ENCODE measurements around the gene MET.

Gene MET

DNA sequence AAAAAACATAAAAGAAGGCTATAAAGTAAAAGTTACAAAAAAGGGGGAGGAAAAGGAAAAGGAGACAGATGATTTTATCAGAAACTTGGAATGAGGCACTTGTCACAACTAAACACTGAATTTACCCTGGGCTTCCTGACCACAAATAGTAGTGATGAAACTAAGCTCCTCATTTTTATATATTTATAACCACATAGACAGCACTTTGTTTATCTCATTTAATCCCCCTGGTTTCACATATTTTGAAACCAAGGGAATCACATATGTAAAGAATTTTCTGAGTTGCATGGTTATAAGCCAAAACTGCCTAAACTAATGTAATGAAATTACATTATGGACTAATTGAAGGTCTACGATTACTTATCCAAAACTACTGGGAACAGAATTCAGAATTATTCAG is 39.6 kb upstream of the MET start (continued):
- TF ChIP-seq CTCF (tag by site-specific recombination; IDR thresholded peaks at IDR 0.05) (no peak), MZF1 (tag by site-specific recombination; IDR thresholded peaks at IDR 0.05; ENCODE audit: borderline replicate concordance) (no peak), OVOL3 (tag by site-specific recombination; IDR thresholded peaks at IDR 0.05) (no peak), KLF16 (tag by site-specific recombination; IDR thresholded peaks at IDR 0.05) (no peak), ZNF133 (tag by site-specific recombination; IDR thresholded peaks at IDR 0.05) (no peak)

- ChIA-PET CTCF (interaction anchor here (0.6 to 1.3 kb wide), 2 partner anchors 24 to 168 kb away, joined by 3 read pairs; no protein-coding TSS in a partner anchor), POLR2A (no interaction called here)
- Histone ChIP-seq H3K9me3 (ENCODE audit: control insufficient read depth, insufficient read depth, low read depth, low read length) (no peaks in the 10 kb centered on the region), H3K4me3 (ENCODE audit: low read depth, low read length) (no peak overlapping the region), H3K36me3 (ENCODE audit: control insufficient read depth in 2 of 2, insufficient read depth in 1 of 2, low read length in 2 of 2) (no peaks in the 10 kb centered on the region), H3K27ac (ENCODE audit: extremely low read depth, low read depth, low read length) (no peak overlapping the region), H3K4me1 (ENCODE audit: control insufficient read depth, insufficient read depth, low read length) (peaks cover 9% of the 10 kb centered on the region; the same call in 1 of the 2 replicates)
- TF ChIP-seq ZNF248 (tag by site-specific recombination; IDR thresholded peaks at IDR 0.05) (no peak), FEZF1 (tag by site-specific recombination; IDR thresholded peaks at IDR 0.05) (no peak), MEIS1 (CRISPR knock-in tag; IDR thresholded peaks at IDR 0.05; ENCODE audit: borderline replicate concordance) (no peak), ZNF19 (tag by site-specific recombination; IDR thresholded peaks at IDR 0.05; ENCODE audit: low read depth) (no peak), ZBTB44 (tag by site-specific recombination; IDR thresholded peaks at IDR 0.05) (no peak), ZSCAN16 (tag by site-specific recombination; IDR thresholded peaks at IDR 0.05) (no peak), REPIN1 (tag by site-specific recombination; IDR thresholded peaks at IDR 0.05; ENCODE audit: low read depth) (no peak), ZNF23 (tag by site-specific recombination; IDR thresholded peaks at IDR 0.05; ENCODE audit: borderline replicate concordance) (no peak), ZNF513 (tag by site-specific recombination; IDR thresholded peaks at IDR 0.05) (no peak)
These were observed 38.6 kb upstream of the MET start for GRCh38 chr7:116633131-116633988.

DNA sequence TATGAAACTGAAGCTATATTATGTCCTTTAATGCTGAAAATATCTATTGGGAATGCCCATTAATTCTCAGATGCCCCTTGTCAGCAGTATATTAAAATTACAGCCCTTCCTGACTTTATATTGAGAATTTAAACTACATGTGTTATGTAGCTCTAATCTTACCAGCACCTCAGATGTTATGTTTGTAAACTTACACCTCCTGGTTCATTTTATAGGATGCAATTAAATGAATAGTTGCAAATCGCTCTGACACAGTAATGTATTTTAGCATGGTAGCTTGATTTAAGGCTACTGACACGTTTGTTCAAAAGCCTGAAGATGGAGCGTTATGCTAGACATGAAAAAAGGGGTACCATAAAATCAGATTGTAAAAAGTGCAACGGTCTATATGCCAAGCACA is 35.0 kb upstream of the MET start:
- ChIA-PET CTCF (no interaction called here), POLR2A (no interaction called here)
- no peaks in the 10 kb centered on the region for H3K9me3 ChIP-seq (ENCODE audit: control insufficient read depth, insufficient read depth, low read depth, low read length)
- H3K36me3 ChIP-seq (ENCODE audit: control insufficient read depth in 2 of 2, insufficient read depth in 1 of 2, low read length in 2 of 2): no peaks in the 10 kb centered on the region
- no peak overlapping the region for H3K27ac ChIP-seq (ENCODE audit: extremely low read depth, low read depth, low read length)
- no peak overlapping the region for H3K4me3 ChIP-seq (ENCODE audit: low read depth, low read length)
- peaks cover 4% of the 10 kb centered on the region; the same call in 1 of the 2 replicates for H3K4me1 ChIP-seq (ENCODE audit: control insufficient read depth, insufficient read depth, low read length)
- TF ChIP-seq, protein P1, sequence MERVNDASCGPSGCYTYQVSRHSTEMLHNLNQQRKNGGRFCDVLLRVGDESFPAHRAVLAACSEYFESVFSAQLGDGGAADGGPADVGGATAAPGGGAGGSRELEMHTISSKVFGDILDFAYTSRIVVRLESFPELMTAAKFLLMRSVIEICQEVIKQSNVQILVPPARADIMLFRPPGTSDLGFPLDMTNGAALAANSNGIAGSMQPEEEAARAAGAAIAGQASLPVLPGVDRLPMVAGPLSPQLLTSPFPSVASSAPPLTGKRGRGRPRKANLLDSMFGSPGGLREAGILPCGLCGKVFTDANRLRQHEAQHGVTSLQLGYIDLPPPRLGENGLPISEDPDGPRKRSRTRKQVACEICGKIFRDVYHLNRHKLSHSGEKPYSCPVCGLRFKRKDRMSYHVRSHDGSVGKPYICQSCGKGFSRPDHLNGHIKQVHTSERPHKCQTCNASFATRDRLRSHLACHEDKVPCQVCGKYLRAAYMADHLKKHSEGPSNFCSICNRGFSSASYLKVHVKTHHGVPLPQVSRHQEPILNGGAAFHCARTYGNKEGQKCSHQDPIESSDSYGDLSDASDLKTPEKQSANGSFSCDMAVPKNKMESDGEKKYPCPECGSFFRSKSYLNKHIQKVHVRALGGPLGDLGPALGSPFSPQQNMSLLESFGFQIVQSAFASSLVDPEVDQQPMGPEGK (tag by site-specific recombination; IDR thresholded peaks at IDR 0.05): peak; percentile 19; the same call in 1 of the 2 replicates
- no peak for TF ChIP-seq ZNF174 (tag by site-specific recombination; IDR thresholded peaks at IDR 0.05)
- TF ChIP-seq ZFP69B (tag by site-specific recombination; IDR thresholded peaks at IDR 0.05): no peak
- no peak for TF ChIP-seq ZNF24 (tag by site-specific recombination; IDR thresholded peaks at IDR 0.05)
- no peak for TF ChIP-seq ZNF214 (tag by site-specific recombination; IDR thresholded peaks at IDR 0.05; ENCODE audit: borderline replicate concordance)
- TF ChIP-seq ZNF23 (tag by site-specific recombination; IDR thresholded peaks at IDR 0.05; ENCODE audit: borderline replicate concordance): no peak
- TF ChIP-seq ZNF837 (tag by site-specific recombination; IDR thresholded peaks at IDR 0.05): no peak
- TF ChIP-seq ZNF585B (tag by site-specific recombination; IDR thresholded peaks at IDR 0.05): no peak
- TF ChIP-seq ZNF18 (tag by site-specific recombination; IDR thresholded peaks at IDR 0.05): no peak; the same call in 1 of the 2 replicates
- TF ChIP-seq MZF1 (tag by site-specific recombination; IDR thresholded peaks at IDR 0.05; ENCODE audit: borderline replicate concordance): 0 out of 2 replicates have a peak, but pooled peaks have one; percentile 26
- TF ChIP-seq GLI2 (tag by site-specific recombination; IDR thresholded peaks at IDR 0.05; ENCODE audit: borderline replicate concordance, low read depth): peak; percentile 75

All from HEK293 (cell line).